Measurements from ENCODE around the gene ZNF143.
"Not testable (repeated sequence)": the region's sequence is repeated elsewhere in the genome, so short reads cannot be mapped to it uniquely, and the experiment has no call there.

Gene ZNF143

GRCh38 chr11:9498457-9499078 lies 37.8 kb downstream of the ZNF143 start:
- DNase-seq, result no peak

GRCh38 chr11:9506489-9507276 lies 45.9 kb downstream of the ZNF143 start:
- peak; percentile 3 for DNase-seq

- DNase-seq, result no peak
Observed at GRCh38 chr11:9507277-9507580, 46.4 kb downstream of the ZNF143 start.

- DNase-seq, result no peak
Observed at GRCh38 chr11:9509041-9509440, 48.2 kb downstream of the ZNF143 start.

- no peak for DNase-seq
Observed at GRCh38 chr11:9512370-9513019, 51.7 kb downstream of the ZNF143 start.

GRCh38 chr11:9514576-9514975 lies 53.8 kb downstream of the ZNF143 start:
- not testable (repeated sequence) for DNase-seq

- no peak for DNase-seq
Observed at GRCh38 chr11:9516113-9516512, 55.3 kb downstream of the ZNF143 start.

GRCh38 chr11:9518835-9519410 lies 58.1 kb downstream of the ZNF143 start:
- no peak for DNase-seq

GRCh38 chr11:9524001-9524400 lies 63.2 kb downstream of the ZNF143 start:
- DNase-seq, result no peak

GRCh38 chr11:9525116-9525515 lies 64.3 kb downstream of the ZNF143 start:
- no peak for DNase-seq

- no peak for DNase-seq
Observed at GRCh38 chr11:9527481-9528135, 66.8 kb downstream of the ZNF143 start.

GRCh38 chr11:9528136-9528501 lies 67.3 kb downstream of the ZNF143 start:
- no peak for DNase-seq

GRCh38 chr11:9528573-9529333 lies 67.9 kb downstream of the ZNF143 start:
- no peak for DNase-seq

- DNase-seq, result no peak
Observed at GRCh38 chr11:9529334-9529650, 68.5 kb downstream of the ZNF143 start.

GRCh38 chr11:9530020-9530621 lies 69.3 kb downstream of the ZNF143 start:
- no peak for DNase-seq

GRCh38 chr11:9530901-9531625 lies 70.3 kb downstream of the ZNF143 start:
- DNase-seq, result no peak

GRCh38 chr11:9533058-9533457 lies 72.2 kb downstream of the ZNF143 start:
- no peak for DNase-seq

- DNase-seq, result no peak
Observed at GRCh38 chr11:9533736-9534473, 73.1 kb downstream of the ZNF143 start.

- no peak for DNase-seq
Observed at GRCh38 chr11:9535189-9535781, 74.5 kb downstream of the ZNF143 start.

GRCh38 chr11:9538548-9538947 lies 77.7 kb downstream of the ZNF143 start:
- DNase-seq, result no peak

GRCh38 chr11:9549216-9549615 lies 88.4 kb downstream of the ZNF143 start:
- not testable (repeated sequence) for DNase-seq

Data from NCI-H510A (cell line).